Endothelial cell of umbilical vein (primary cell): ENCODE results near the gene DMD.

Source experiments
- EZH2 ChIP-seq: IDR thresholded peaks from 2 replicates; pipeline ENCODE4 v1.6.1; 2012; ENCODE audit warnings: borderline replicate concordance, low read depth, mild to moderate bottlenecking, moderate library complexity, low read length, inconsistent platforms; ENCODE audit not compliant: severe bottlenecking
- FOS ChIP-seq: IDR thresholded peaks from 2 replicates; pipeline ENCODE4 v1.6.1; 2011; ENCODE audit warnings: mild to moderate bottlenecking, low read length, moderate library complexity, borderline replicate concordance; ENCODE audit not compliant: insufficient read depth
- GATA2 ChIP-seq: IDR thresholded peaks from 2 replicates; pipeline ENCODE4 v1.7.0; 2011; ENCODE audit warnings: low read depth, mild to moderate bottlenecking, moderate library complexity, mixed read lengths, low read length; ENCODE audit not compliant: insufficient read length, insufficient read depth
- JUN ChIP-seq: IDR thresholded peaks from 2 replicates; pipeline ENCODE4 v1.6.1; 2011; ENCODE audit warnings: borderline replicate concordance, low read depth; ENCODE audit not compliant: insufficient read length, insufficient read depth
- MAX ChIP-seq: IDR thresholded peaks from 2 replicates; pipeline ENCODE4 v1.6.1; 2011; ENCODE audit not compliant: insufficient read depth, insufficient read length
- MYC ChIP-seq: IDR thresholded peaks from one replicate; pipeline ENCODE4 v1.6.1; 2011; ENCODE audit warnings: mild to moderate bottlenecking, low read depth, low read length
- POLR2A ChIP-seq: IDR thresholded peaks from 2 replicates; pipeline ENCODE4 v1.6.1; 2012; ENCODE audit warnings: low read depth, mild to moderate bottlenecking, control low read depth, low read length
- POLR2AphosphoS5 ChIP-seq: IDR thresholded peaks from 2 replicates; pipeline ENCODE4 v1.6.1; 2012; ENCODE audit warnings: low read depth, mild to moderate bottlenecking, control low read depth, low read length, moderate library complexity; ENCODE audit not compliant: insufficient read depth
- TF ChIP-seq, protein P1 (sequence below), 2 donors: IDR thresholded peaks; 1 replicate in 1 of 2; 2 replicates in 1 of 2; pipeline ENCODE4 v1.5.1; 2011; ENCODE audit warnings: low read length in 2 of 2, mild to moderate bottlenecking in 2 of 2, moderate library complexity in 2 of 2, control low read depth in 1 of 2, inconsistent platforms in 1 of 2, low read depth in 1 of 2; ENCODE audit not compliant: insufficient read depth in 1 of 2; ENCODE audit errors: extremely low read depth in 1 of 2

DNA sequence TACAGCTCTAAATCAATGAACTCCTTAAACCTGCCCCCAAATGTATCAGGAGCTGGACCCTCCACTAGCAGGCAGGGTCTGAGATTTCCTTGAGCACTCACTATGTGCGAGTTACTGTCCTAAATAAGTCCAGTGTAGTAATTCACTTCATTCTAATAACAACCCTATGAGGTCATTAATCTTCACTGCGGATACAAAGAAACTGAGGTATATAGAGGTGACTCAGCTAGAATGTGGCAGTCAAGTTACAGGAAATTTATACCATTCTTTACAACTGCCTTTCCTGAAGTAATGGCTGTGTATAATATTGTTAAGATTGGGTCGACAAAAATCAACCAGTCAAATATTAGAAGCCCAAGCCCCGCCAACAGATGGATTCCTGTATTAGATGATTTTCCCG is 1665.6 kb downstream of the DMD start:
- TF ChIP-seq, protein P1, sequence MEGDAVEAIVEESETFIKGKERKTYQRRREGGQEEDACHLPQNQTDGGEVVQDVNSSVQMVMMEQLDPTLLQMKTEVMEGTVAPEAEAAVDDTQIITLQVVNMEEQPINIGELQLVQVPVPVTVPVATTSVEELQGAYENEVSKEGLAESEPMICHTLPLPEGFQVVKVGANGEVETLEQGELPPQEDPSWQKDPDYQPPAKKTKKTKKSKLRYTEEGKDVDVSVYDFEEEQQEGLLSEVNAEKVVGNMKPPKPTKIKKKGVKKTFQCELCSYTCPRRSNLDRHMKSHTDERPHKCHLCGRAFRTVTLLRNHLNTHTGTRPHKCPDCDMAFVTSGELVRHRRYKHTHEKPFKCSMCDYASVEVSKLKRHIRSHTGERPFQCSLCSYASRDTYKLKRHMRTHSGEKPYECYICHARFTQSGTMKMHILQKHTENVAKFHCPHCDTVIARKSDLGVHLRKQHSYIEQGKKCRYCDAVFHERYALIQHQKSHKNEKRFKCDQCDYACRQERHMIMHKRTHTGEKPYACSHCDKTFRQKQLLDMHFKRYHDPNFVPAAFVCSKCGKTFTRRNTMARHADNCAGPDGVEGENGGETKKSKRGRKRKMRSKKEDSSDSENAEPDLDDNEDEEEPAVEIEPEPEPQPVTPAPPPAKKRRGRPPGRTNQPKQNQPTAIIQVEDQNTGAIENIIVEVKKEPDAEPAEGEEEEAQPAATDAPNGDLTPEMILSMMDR (IDR thresholded peaks at IDR 0.05; ENCODE audit: extremely low read depth in 1 of 2, insufficient read depth in 1 of 2, low read depth in 1 of 2, low read length in 2 of 2): no peak
- TF ChIP-seq EZH2 (no peak), POLR2AphosphoS5 (no peak), POLR2A (no peak), FOS (no peak), JUN (peak; percentile 57), MYC (no peak), MAX (no peak), GATA2 (no peak)
